GM12801 (cell line): Measurements from ENCODE around the gene TMEM169.

Source experiments
- CTCF ChIP-seq: IDR thresholded peaks from one replicate; pipeline ENCODE4 v1.5.1; 2011; ENCODE audit warnings: control low read depth; ENCODE audit not compliant: insufficient read length; ENCODE audit errors: extremely low read depth

TMEM169 gene

GRCh38 chr2:216044883-216045486, 36.7 kb upstream of the TMEM169 start:
- no peak for TF ChIP-seq CTCF

- TF ChIP-seq CTCF: no peak
Measured at GRCh38 chr2:216047397-216047796, 34.3 kb upstream of the TMEM169 start.

- no peak for TF ChIP-seq CTCF
Measured at GRCh38 chr2:216049452-216049851, 32.3 kb upstream of the TMEM169 start.

GRCh38 chr2:216051350-216051749, 30.4 kb upstream of the TMEM169 start:
- no peak for TF ChIP-seq CTCF

- no peak for TF ChIP-seq CTCF
Measured at GRCh38 chr2:216052420-216052819, 29.3 kb upstream of the TMEM169 start.

GRCh38 chr2:216055680-216056079, 26.0 kb upstream of the TMEM169 start:
- no peak for TF ChIP-seq CTCF

- no peak for TF ChIP-seq CTCF
Measured at GRCh38 chr2:216056739-216057138, 25.0 kb upstream of the TMEM169 start.

GRCh38 chr2:216057688-216058193, 24.0 kb upstream of the TMEM169 start:
- no peak for TF ChIP-seq CTCF
